Right cardiac atrium (tissue), 5 donors: Measurements from ENCODE around the gene SBNO1. TPM values are rescaled to one million over a fixed set of nuclear protein-coding genes. Genes with fewer than 3 reads are reported as not detected.

Source experiments
- ATAC-seq, 2 donors: fragments of 200-7000 bp; cut with Tn5 transposase; one replicate each; pipeline versions ENCODE4 v1.8.0 to v1.9.1; 2020; ENCODE audit warnings: moderate library complexity in 2 of 2, mild to moderate bottlenecking in 1 of 2
- DNase-seq, 3 donors: peaks; one replicate each; pipeline ENCODE4 v3.0.0-alpha.2; 2020
- H3K27ac ChIP-seq: one replicate; pipeline ENCODE4 v1.5.1; 2013; ENCODE audit warnings: mild to moderate bottlenecking, low read length, control low read depth, moderate library complexity
- H3K27me3 ChIP-seq: one replicate; pipeline ENCODE4 v1.6.1; 2013; ENCODE audit not compliant: control insufficient read depth, insufficient read depth
- H3K4me1 ChIP-seq: one replicate; pipeline ENCODE4 v1.6.1; 2013; ENCODE audit warnings: low read length; ENCODE audit not compliant: control insufficient read depth, insufficient read depth
- H3K4me3 ChIP-seq: one replicate; pipeline ENCODE4 v1.5.1; 2013; ENCODE audit warnings: low read length, control low read depth
- H3K9me3 ChIP-seq: one replicate; pipeline ENCODE4 v1.6.1; 2013; ENCODE audit warnings: low read length; ENCODE audit not compliant: control insufficient read depth
- WGBS: extraction: QIAGEN DNeasy Blood & Tissue Kit; methylation state at CpG from one replicate; pipeline ENCODE4 v1.1.7; 2013; 5-methylcytosine and 5-hydroxymethylcytosine counted together
- intact Hi-C, 4 donors: fragments of 100-400 bp; cut with DNase I; formaldehyde crosslinking; loops; one replicate each; pipeline versions ENCODE4 v1.11.0 to v1.14.0; 2022 to 2023
- polyA plus RNA-seq: library from polyadenylated mRNA; stranded (reverse); fragments of 200-250 nt; gene quantifications from one replicate; pipeline ENCODE4 v1.2.3, GENCODE V29; 2013
- total RNA-seq, 4 donors: library from RNA; stranded (reverse); fragmentation: NEBNext Ultra II Directional; extraction: Animal tissue kit (Norgen Biotek cat#: 25700); gene quantifications; one replicate each; pipeline ENCODE4 v1.2.1, GENCODE V29; 2021
- donor health status: healthy with polysubstance abuse.
- donor health status: DM: no; HTN: yes; CAD: no.
- donor health status: DM: no; HTN: no; CAD: no.
- donor health status: DM: no; HTN: yes; CAD: no; lungs with severe emphysema.
- donor health status: DM: yes; HTN: yes; CAD: no.

Gene SBNO1
- total and polyA plus RNA-seq, 5 donors = 5.7 to 28.7 (median 25.8) TPM

- no peaks in the 10 kb centered on the region for H3K9me3 ChIP-seq
- H3K4me1 ChIP-seq = no peaks in the 10 kb centered on the region
- ATAC-seq (no peak), DNase-seq (no peak)
- intact Hi-C loops = no loop called here
- 97% methylated on average over 4 of the region's 4 CpGs for WGBS
- H3K4me3 ChIP-seq = no peak overlapping the region
- no peak overlapping the region for H3K27ac ChIP-seq
- H3K27me3 ChIP-seq = no peaks in the 10 kb centered on the region
Observed at GRCh38 chr12:123367511-123367910, 2.9 kb upstream of the SBNO1 start.

GRCh38 chr12:123365025-123365917 is 624 bp upstream of the SBNO1 start:
- intact Hi-C loops = no loop called here
- under 1% methylated on average over 61 of the region's 61 CpGs for WGBS
- Histone ChIP-seq H3K4me1 (no peaks in the 10 kb centered on the region), H3K4me3 (peak overlapping the region; percentile 100), H3K9me3 (no peaks in the 10 kb centered on the region), H3K27me3 (no peaks in the 10 kb centered on the region), H3K27ac (peak overlapping the region; percentile 100)
- ATAC-seq (peak; percentile 94), DNase-seq (peak; percentile 99)

GRCh38 chr12:123363740-123364531 is 711 bp downstream of the SBNO1 start:
- Histone ChIP-seq H3K27ac (peak overlapping the region; percentile 96), H3K27me3 (no peaks in the 10 kb centered on the region), H3K9me3 (no peaks in the 10 kb centered on the region), H3K4me1 (no peaks in the 10 kb centered on the region), H3K4me3 (peak overlapping the region; percentile 100)
- intact Hi-C loops = no loop called here
- DNase-seq (peak; percentile 35 to 73 (median 67)), ATAC-seq (peak in 1 of 2 donors; percentile 1)
- under 1% methylated on average over 62 of the region's 62 CpGs for WGBS

- DNase-seq (no peak), ATAC-seq (no peak)
- no peaks in the 10 kb centered on the region for H3K27me3 ChIP-seq
- no peaks in the 10 kb centered on the region for H3K4me1 ChIP-seq
- WGBS = 2% methylated on average over 9 of the region's 9 CpGs
- H3K27ac ChIP-seq = peak overlapping the region; percentile 96
- H3K4me3 ChIP-seq = peak overlapping the region; percentile 100
- H3K9me3 ChIP-seq = no peaks in the 10 kb centered on the region
- intact Hi-C loops = no loop called here
Observed at GRCh38 chr12:123363390-123363739, 1.3 kb downstream of the SBNO1 start.

GRCh38 chr12:123358035-123358434 is 6.6 kb downstream of the SBNO1 start:
- 73% methylated on average over 1 of the region's 1 CpG for WGBS
- DNase-seq = no peak
- Histone ChIP-seq H3K9me3 (no peaks in the 10 kb centered on the region), H3K4me1 (peaks cover 3% of the 10 kb centered on the region), H3K4me3 (no peak overlapping the region), H3K27ac (no peak overlapping the region), H3K27me3 (no peaks in the 10 kb centered on the region)
- intact Hi-C loops = no loop called here
- no peak for ATAC-seq

GRCh38 chr12:123356159-123356670 is 8.4 kb downstream of the SBNO1 start:
- Histone ChIP-seq H3K27me3 (no peaks in the 10 kb centered on the region), H3K9me3 (no peaks in the 10 kb centered on the region), H3K4me3 (no peak overlapping the region), H3K4me1 (peaks cover 3% of the 10 kb centered on the region), H3K27ac (no peak overlapping the region)
- WGBS = 77% methylated on average over 7 of the region's 7 CpGs
- DNase-seq = no peak
- ATAC-seq = no peak
- intact Hi-C loops = no loop called here

DNA sequence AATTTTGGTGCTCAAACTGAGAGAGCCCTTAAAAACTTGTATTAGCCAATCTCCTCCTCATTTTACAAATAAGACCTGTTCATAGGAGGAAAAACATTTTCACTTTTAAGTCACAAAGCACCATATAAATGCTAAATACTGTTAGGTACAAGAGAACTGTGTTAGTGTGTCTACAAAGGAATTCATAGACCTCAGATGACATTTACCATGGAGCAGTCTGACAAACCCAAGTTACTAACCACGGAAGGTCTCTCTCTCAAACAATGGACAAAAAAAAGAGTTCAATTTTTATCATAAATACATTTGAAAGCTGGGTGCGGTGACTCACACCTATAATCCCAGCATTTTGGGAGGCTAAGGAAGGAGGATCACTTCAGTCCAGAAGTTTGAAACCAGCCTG is 10.0 kb downstream of the SBNO1 start:
- peaks cover 3% of the 10 kb centered on the region for H3K4me1 ChIP-seq
- H3K9me3 ChIP-seq = no peaks in the 10 kb centered on the region
- no peaks in the 10 kb centered on the region for H3K27me3 ChIP-seq
- WGBS = 88% methylated on average over 2 of the region's 2 CpGs
- intact Hi-C loops = no loop called here
- no peak overlapping the region for H3K4me3 ChIP-seq
- ATAC-seq (no peak), DNase-seq (no peak)
- H3K27ac ChIP-seq = no peak overlapping the region

DNA sequence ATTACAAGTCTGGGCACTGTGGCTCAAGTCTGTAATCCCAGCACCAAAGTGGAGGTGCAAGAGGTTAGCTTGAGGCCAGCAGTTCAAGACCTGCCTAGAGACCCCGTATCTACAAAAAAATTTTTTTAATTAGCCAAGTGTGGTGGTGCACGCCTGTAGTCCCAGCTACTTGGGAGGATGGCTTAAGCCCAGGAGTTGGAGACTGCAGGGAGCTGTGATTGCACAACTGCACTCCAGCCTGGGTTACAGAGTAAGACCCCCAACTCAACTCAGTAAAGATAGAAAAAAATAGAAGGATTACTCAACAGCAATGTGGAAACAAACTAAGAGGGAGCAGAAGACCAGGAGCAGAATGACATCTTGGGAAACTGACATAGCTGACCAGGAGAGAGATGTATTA is 13.3 kb downstream of the SBNO1 start:
- no peak overlapping the region for H3K27ac ChIP-seq
- intact Hi-C loops = no loop called here
- H3K9me3 ChIP-seq = no peaks in the 10 kb centered on the region
- DNase-seq = no peak
- H3K27me3 ChIP-seq = no peaks in the 10 kb centered on the region
- no peak overlapping the region for H3K4me3 ChIP-seq
- peaks cover under 1% of the 10 kb centered on the region for H3K4me1 ChIP-seq
- 100% methylated on average over 2 of the region's 2 CpGs for WGBS
- no peak for ATAC-seq

- Histone ChIP-seq H3K9me3 (no peaks in the 10 kb centered on the region), H3K4me3 (no peak overlapping the region), H3K27ac (no peak overlapping the region), H3K27me3 (no peaks in the 10 kb centered on the region), H3K4me1 (no peaks in the 10 kb centered on the region)
- 92% methylated on average over 12 of the region's 12 CpGs for WGBS
- no peak for DNase-seq
- intact Hi-C loops = no loop called here
- no peak for ATAC-seq
Observed at GRCh38 chr12:123346946-123347345, 17.7 kb downstream of the SBNO1 start.

- Histone ChIP-seq H3K27me3 (no peaks in the 10 kb centered on the region), H3K4me3 (no peak overlapping the region), H3K4me1 (no peaks in the 10 kb centered on the region), H3K9me3 (no peaks in the 10 kb centered on the region), H3K27ac (no peak overlapping the region)
- ATAC-seq (no peak), DNase-seq (no peak)
- WGBS = 74% methylated on average over 6 of the region's 6 CpGs
- intact Hi-C loops = no loop called here
Observed at GRCh38 chr12:123344086-123344485, 20.6 kb downstream of the SBNO1 start.

- intact Hi-C loops = no loop called here
- WGBS = 75% methylated on average over 5 of the region's 5 CpGs
- H3K9me3 ChIP-seq = no peaks in the 10 kb centered on the region
- no peak overlapping the region for H3K4me3 ChIP-seq
- no peak overlapping the region for H3K27ac ChIP-seq
- no peaks in the 10 kb centered on the region for H3K4me1 ChIP-seq
- ATAC-seq (no peak), DNase-seq (no peak)
- H3K27me3 ChIP-seq = no peaks in the 10 kb centered on the region
Observed at GRCh38 chr12:123337070-123337469, 27.6 kb downstream of the SBNO1 start.
